ENCODE results near the gene MTARC1.

MTARC1 gene

DNA sequence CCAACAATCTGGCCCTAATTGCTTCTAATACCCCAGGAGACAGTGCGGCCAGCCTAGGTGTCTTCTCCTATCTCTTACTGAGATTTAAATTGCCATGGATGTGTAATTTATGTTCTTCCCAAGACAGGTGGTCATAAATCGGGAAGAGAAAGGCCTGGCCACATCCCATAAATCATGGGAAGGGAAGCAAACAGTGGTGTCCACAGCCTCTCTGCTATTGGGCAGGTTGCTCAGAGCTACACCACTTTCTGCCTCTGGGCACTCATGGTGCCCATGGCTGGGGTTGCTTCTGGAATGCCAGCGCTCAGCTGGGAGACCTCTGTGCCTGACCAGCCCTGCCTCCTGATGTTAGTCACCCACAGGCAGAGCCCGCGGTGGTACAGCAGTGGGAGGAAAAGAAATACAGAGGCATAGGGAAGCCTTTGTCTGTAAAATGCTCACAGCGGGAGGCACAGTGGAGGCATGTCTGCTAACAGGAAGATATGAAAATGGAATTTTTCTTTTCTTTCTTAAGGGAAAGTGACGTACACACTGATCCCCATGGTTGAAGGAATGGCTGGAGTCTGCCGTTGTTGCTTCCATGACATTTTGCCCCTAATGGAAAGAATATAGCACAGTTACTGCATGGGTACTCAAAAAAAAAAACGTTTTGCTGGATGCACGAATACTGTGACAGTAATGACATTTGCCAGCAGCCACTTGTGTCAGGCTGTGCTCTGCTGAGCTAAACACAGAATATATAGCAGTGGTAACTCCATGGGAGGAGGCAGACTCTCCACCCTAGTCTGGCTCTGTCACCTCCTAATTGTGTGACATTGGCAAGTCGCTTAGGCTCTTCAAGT, 21.9 kb downstream of the MTARC1 start:
- DNase-seq = no peak

DNA sequence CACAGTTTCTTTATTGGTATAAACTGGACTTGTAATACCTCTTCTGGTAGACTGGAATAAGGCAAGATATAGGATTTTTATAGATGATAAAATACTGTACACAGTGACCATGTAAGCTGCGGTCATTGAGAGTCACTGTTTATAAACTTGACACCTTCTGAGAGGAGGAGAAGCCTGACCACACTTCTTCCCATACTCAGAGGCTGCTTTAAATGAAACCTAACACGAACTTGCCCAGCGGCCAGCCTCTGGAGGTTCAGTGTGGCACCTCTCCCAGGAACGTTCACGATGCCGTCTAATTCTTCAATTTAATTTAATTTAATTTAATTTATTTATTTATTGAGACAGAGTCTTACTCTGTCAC, 22.5 kb downstream of the MTARC1 start:
- no peak for DNase-seq

DNA sequence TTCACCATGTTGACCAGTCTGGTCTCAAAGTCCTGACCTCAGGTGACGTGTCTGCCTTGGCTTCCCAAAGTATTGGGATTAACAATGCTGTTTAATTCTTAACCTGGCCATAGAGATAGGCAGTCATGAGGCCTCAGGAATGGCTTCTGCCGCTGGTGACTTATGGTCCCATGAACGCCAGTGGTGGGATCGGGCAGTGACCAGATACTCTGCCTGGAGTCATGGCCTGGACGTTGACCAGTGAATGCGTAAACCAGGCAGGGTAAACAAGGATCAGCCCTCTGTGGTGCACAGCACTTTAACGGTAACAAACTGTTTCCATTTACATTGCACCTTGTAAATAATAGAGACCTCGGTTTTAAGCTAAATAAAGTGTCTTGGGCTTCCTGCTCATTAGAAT, 23.0 kb downstream of the MTARC1 start:
- no peak for DNase-seq

DNA sequence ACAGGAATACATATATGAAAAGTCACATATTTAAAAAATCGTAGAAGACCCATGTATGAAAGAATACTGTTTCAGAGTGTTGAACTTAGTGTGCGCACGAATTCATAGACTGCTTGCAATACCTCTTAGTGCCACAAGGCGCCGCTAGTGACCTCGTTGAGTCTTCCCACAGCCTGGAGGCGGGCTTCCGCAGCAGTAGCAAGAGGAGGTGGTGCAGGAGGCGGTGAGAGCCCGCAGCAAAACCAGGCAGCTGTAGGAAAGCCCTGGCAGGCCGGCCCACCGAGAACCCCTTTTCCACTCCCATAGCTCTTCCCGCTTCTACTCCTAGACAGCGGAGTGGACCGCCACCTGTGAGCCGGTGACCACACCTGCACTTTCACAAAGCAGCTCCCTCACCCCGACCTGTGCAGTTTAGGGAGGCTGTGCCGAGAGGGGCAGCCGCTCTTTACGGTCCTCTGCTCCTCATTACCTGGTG, 23.5 kb downstream of the MTARC1 start:
- DNase-seq = peak; percentile 61

DNA sequence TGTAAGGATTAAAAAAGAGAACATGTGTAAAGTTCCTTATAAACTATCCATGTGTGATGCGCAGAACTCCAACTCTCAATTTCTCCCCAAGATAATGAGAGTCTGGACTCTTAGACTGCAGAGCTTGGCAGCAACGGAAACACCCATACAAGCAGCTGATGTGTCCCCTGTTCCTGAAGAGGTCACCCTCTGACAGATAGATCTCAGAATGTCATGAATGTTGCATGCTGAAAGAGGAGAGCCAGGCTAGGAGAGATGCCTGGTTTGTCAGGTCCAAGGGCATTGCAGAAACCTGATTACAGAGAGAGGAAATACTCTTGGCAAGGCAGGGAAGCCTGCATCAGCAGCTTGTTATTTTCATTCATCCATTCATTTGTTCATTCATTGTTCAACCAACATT, 24.2 kb downstream of the MTARC1 start:
- DNase-seq = no peak

DNA sequence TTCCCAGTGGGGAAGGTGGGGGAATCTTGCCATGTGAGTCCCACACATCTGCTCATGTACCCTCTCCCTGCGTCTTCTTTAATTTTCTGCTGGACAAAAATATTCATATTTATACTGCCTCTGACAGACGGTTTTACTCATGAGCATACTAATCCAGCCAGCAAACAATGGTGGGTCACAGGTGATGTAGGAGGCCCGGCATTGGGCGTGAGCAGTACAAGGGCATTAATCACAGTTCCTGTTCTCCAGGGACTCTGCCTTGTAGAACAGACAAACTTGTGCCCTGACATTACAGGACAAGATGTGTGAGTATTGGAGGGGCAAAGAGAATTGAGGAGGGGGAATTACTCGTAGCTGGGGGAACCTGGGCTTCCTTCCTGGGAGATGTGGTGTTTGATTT, 25.0 kb downstream of the MTARC1 start:
- DNase-seq = no peak

DNA sequence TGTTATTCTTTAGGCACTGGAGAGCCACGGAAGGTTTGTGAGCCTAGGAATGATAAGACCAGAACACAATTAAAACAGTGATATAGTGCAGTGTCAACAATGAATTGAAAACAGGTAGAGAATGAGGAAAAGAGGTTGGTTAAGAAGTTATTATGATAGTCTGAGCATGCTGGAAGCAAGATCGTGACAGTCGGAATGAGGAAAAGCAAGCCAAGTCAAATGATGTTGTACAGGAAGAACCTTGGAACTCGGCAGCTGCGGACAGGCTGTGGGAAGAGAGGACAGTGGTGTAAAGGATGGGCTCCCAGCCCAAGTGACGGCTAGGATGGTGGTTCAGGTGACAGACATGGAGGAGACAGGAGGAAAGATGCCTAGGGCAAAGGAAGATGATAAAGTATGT, 25.6 kb downstream of the MTARC1 start:
- DNase-seq = no peak

DNA sequence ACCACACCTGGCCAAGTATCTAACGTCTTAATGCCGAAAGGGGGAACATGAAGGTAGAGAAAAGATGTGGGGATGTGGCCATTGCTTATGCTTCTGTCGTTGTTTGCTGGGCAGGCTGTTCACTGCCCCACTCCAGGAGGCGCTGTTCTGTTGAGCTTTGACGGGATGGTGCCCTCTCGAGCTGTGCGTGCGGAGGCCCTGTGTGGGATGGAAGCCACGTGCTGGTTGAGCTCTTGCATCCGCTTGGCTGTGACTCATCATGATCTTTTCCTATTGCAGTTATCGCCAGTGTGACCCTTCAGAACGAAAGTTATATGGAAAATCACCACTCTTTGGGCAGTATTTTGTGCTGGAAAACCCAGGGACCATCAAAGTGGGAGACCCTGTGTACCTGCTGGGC, 26.3 kb downstream of the MTARC1 start:
- no peak for DNase-seq

DNA sequence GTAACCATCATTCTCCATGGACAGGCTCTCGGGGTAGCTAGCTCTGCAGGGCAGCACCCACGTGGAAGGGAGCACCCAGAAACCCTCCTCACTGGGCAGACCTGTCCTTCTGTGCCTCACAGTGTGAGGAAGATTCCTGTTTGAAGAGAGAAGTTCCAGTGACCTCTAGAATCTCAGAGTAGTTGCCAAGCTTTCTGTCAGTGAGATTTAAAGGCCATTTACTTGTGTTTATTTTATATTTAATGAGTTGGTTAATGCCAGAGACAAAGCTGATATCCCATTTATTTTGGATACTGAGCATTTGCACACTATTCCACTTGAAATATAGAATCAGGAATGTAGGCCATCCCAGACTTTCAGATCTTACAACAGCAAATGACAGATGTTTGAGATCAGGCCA, 28.7 kb downstream of the MTARC1 start:
- no peak for DNase-seq

DNA sequence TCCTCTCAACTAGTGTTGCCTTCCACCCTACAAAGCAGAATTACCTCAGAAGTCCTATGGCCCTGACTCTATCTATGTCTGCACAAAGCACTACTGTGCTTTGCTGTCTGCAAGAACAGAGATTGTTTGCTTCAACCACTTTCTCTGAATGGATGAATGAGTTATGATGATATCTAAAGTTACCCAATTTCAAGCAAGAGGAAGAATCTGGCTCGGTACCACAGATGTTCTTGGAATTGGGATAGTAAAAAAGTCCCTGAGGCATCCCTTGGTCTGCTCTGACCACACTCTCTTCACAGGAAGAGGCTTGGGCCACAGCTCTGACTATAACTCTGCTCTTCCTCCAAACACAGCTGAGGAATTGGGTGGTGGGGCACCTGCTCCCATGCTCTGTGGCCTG, 31.2 kb downstream of the MTARC1 start:
- no peak for DNase-seq

DNA sequence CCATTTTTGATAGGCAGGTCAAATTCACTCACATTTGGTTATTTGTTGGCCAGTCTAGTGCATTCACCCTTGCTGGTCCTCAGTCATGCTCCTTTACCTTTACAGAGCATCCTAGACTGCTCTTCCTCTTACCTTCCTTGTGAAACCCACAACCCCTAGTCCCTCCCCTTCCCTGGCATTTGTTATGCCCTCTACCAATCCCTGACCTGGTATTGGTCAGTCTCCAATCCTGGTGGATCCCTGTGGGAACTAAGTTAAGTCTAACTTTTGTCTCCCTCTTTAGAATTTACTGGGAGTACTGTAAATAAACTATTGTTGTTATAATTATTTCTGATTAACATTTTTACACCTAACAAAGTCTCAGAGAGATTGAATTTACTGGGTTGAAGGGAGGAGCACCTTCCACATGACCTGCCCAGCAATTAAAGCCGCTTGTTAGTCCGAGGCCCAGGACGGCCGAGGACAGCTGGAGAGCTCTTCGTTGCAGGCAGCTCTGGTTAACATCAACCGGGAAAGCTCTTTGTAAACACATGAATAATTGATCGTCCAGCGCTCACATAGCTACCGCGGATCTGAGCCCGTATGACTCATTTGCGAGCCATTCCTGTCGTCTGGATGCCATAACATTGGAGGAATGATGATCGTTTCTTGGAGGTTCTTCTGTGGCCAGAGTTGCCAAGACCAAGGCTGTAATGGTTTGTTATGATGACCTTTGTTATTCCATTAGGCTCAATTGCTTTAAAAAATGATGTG, 31.9 kb downstream of the MTARC1 start:
- DNase-seq = no peak

DNA sequence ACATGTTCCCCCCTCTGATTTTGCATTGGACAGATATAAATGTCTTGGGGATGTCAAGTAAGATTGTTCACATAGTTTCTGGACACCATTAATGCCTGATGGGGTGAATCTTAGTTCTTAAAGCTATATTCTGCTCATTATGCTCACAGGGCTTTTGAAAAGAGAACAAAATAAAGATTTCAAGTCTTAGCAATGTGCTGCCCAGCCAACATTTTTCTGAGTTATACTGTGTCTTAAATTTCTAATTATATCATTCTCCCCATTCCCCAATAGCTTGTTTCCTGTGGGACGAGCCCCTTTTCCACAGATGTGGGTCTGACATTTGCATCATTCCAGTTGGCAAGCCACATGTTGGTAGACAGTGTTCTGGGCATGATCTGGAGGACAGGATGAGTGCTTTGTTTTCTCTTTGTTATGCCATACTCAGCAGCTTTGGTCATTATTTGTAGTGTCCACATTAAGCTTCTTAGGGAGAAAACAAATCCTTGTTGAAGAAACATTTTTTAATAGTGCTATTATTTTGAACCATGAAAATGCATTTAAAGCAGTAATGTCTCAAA, 32.8 kb downstream of the MTARC1 start:
- DNase-seq = no peak

DNA sequence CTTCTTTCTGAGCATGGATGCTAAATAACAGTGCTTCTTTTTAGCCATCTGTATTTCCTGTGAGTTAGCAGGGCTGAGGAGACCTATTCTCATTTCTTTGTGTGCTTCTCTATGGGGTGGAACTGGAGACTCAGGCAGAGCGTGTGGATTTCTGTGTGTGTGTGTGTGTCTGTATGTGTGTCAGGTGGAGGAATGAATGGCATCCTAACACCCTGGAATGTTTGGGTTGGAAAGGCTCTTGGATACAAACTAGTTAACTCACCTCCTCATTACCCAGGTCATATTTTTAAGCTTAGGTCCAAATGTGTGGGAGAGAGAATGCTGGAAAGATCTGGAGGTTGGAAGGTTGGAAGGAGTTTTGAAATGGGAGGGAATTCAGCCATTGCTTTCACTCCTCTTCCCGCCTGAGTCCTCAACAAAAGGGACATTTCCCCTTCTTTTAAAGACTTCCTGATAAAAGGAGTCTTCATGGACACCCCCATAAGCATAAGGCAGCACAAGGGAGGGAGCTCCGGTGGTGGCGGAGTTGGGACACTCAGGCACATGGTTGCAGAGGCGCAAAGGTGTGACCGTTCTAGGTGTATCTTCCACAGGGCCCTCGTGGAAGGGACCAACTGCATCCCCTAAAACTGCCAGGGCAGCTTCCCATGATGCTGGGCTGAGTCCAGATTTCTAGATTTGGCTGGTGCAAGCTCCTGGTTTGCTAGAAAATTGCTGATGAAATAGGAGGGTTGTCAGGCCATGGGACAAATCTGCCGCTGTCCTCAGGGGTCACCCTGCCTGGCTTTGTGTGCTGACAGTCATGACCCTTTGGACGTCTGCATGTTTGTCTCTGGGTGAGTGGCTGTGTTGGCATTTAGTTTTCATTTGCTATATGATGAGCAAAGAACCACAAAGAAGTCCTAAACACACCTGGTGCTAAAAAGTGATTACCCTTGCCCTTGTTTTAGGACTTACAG, 37.6 kb downstream of the MTARC1 start:
- no peak for DNase-seq

DNA sequence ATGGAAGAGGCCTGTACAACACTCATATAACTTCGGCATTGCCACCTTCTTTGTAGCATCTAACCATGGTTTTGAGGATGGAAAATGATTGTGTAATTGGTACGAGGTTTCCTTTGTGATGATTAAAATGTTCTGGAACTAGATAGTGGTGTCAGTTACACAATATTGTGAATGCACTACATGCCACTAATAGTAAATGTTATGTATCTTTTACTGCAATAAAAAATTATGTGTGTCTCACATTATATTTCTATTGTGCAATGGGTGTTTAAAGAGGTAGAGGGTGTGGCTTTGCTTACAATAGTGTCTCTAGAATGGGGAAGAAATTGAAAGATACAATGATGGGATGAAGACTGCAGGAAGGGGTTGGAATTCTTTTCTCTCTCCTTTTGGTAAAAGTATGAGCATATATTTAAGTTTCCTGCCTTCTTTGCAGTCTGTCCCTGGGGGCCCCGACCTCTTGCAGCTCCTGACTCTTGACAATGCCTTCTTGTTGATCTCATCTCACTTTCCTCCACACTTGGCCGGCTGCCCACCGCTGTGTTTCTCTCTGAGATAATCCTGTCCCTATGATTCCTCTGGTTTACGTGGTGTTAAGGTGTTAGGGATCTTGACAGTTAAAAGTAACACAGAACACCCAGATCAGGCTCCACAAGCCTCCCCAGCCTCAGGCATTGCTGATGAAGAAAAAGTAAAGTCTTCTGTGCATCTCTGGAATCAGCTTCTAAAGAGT, 39.3 kb downstream of the MTARC1 start:
- no peak for DNase-seq

DNA sequence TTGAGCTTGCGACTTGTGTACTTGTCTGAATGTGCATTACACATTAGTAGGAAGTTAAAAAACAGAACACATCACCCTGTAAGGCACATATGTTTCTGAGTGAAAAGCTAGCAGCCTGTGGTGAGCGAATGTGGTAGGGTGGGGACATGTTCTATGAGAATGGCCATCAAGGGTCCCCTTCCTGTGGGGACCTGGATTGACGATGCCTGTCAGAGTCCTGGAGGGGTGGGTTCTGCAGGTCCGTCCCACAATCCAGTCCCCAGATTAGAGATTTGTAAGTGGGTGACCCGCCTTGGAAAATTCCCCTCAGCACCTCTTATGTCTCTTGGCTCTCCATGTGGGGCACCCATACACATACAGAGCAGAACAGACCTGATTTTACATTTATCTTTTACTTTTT, 40.0 kb downstream of the MTARC1 start:
- no peak for DNase-seq

DNA sequence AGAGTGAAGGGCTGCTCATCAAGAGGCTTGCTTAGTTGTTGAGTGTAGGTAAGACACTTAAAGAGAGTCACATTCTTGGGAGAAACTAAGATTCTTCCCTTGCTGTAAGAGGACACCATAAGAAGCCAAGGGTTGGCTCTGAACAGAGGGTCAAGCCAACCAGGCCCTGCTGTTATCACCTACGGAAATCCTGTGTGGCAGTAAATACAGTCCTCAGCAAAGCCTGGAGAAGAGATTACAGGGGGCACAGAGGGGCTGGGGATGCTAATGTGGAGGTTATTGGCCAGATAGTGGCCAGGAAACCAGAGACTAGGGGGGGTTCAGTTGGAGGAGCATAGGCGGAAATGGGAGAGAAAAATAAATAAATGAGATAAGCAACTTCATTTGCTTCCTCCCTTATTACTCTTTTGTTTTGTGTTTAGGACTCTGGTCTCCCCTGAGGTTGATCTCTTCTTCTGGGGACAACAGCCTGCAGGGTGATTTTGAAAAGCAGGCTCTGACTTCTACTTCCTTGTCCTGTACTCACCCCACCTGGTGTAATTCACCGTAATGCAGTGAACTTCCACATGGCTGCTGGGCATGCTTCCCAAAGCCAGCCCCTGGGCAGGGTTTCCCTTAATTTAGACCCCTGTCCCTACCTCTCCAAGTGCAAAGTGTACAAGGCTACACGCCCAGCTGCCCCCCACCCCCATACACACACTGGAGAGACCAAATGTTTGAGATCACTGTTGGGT, 40.9 kb downstream of the MTARC1 start:
- no peak for DNase-seq

DNA sequence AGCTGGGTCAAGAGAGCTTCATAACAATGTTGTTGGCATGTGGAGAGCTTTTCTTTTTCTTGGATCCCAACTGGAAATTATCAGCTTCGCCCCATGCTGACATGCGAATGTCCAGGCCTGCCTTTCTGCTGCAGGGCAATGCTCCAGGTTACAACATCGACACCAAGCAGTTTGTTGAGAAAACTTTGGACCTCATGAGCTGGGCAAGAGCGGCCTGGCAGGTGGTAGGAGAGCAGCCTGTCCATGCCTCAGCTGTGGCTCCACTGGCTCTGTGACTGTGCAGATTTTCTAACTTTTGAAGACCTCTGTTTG, 41.4 kb downstream of the MTARC1 start:
- DNase-seq = no peak

DNA sequence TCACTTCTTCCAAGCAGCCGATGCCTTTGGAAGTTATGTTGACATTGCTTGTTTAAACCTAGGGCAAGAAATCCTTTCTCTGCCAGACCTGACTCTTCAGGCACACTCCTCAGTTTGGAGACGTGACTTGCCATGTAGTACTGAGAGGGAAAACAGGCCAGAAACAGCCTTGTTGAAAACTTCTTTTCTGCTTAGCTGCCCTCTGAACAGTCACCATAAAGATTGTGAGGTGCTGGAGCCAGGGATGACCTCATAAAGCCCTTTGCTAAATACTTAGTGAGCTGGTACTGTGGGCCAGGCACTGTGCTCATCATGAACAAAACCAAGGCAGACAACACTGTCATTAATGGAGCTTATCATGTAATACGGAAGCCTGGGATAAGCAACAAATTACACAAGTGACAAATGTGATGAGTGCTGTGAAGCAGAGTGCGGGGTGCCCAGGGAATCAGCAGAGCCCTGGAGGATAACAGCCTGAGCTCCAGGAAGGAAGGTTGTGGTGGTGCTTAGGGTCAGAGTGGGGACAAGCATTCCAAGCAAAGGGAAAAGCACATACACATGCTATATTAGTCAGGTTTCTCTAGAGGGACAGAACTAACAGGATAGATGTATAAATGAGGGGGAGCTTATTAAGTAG, 42.4 kb downstream of the MTARC1 start:
- no peak for DNase-seq

DNA sequence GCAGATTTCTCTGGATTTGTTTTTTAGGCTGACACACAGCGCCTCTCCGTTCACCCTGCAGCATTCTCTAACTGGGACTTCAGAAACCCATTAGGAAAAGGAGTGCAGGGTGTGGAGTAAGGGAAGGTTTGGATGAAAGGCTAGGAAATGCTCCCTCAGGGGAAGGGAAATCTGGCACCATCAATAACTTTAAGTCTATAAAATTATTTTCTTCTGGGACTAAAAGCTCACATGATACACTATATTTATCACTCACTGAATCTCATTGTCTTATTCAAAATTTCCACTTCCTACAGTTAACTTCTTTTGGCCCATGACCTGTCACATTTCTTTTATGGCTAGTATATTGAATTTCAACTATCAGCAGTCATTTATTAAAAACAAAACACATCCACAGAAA, 46.7 kb downstream of the MTARC1 start:
- no peak for DNase-seq

DNA sequence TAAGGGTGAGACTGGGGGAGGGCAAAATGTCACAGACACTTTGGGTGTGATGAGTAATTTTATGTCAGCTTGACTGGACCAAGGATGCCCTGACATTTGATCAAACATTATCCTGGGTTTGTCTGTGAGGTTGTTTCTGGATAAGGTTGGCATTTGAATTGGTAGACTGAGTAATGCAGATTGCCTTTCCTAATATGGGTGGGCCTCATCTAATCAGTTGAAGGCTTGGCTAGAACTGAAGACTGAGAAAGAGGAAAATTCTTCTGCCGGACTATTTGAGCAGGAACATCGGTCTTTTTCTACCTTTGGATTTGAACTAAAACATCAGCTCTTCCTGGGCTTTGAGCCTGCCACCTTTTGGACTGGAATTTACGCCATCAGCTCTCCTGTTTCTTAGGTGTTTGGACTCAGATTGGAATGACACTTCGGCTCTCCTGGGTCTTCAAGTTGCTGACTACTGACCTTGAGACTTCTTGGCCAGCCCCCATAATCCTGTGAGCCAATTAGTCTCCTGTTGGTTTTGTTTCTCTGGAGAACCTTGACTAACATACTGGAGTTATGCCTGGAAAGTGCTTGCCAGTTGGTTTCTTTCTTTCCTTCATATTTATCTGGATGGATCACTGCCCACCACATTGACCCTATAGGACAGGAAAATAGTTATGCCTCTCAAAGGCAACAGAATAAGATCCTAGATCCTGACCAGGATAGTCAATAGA, 47.6 kb downstream of the MTARC1 start:
- DNase-seq = no peak
